ENCODE results near the gene CDH13. TPM values are rescaled to one million over a fixed set of nuclear protein-coding genes. Genes with fewer than 3 reads are reported as not detected.

The CDH13 gene
- total RNA-seq, 1 donor: 102 TPM

DNA sequence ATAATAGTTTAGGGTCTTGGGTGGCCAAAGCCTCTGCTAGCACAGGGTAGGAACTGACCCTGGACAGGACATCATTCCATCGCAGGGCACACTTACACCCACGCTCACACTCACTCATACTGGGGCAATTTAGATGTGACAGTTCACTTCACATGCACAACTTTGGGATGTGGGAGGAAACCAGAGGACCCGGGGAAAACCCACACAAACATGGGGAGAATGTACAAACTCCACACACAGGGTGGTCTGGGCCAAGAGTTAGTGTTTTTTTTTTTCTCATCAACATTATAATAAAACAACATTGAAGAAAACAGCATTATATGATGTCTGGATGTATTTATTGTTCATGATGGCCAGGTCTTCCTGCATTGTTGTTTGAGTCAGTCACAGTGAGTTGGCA, 93.6 kb downstream of the CDH13 start:
- TF ChIP-seq CTCF (IDR thresholded peaks at IDR 0.05; ENCODE audit: extremely low read depth, low read depth, low read length): no peak
- no peaks in the 10 kb centered on the region for H3K27me3 ChIP-seq (ENCODE audit: insufficient read depth, low read length)
- H3K4me3 ChIP-seq (ENCODE audit: insufficient read depth, low read length): no peak overlapping the region
- H3K79me2 ChIP-seq (ENCODE audit: insufficient read depth, low read length): peaks cover 3% of the 10 kb centered on the region
- H3K4me2 ChIP-seq (ENCODE audit: insufficient read depth, low read length): no peak overlapping the region
- DNase-seq (ENCODE audit: insufficient read length, low spot score, missing footprints): no peak
- no peak overlapping the region for H2AFZ ChIP-seq (ENCODE audit: low read length)
- H3K27ac ChIP-seq (ENCODE audit: low read depth, low read length): no peak overlapping the region
- H3K9me3 ChIP-seq (ENCODE audit: low read depth, low read length): no peaks in the 10 kb centered on the region
- no peaks in the 10 kb centered on the region for H3K36me3 ChIP-seq (ENCODE audit: insufficient read depth, low read length)
- H4K20me1 ChIP-seq (ENCODE audit: insufficient read depth, low read length): no peaks in the 10 kb centered on the region
- no peaks in the 10 kb centered on the region for H3K4me1 ChIP-seq (ENCODE audit: insufficient read depth, low read length)

DNA sequence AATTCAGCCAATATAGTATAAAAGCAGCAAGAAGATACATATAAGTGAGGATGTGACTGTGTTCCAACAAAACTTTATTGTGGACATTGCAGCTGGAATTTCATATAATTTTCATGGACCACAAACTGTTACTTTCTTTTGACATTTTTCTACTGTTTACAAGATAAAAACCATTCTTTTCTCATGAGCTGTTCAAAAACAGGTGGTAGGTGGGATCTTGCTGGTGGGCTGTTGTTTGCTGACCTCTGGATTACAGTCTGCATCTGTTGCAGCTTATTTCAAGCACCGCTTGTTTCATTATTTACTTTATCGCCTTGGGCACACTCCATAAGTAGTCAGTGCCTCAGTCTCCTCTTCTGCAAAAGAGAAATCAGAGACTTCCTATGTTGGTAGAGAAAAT, 99.5 kb downstream of the CDH13 start:
- peaks cover 1% of the 10 kb centered on the region for H3K79me2 ChIP-seq (ENCODE audit: insufficient read depth, low read length)
- H4K20me1 ChIP-seq (ENCODE audit: insufficient read depth, low read length): no peaks in the 10 kb centered on the region
- H3K9me3 ChIP-seq (ENCODE audit: low read depth, low read length): no peaks in the 10 kb centered on the region
- no peak overlapping the region for H3K4me2 ChIP-seq (ENCODE audit: insufficient read depth, low read length)
- no peaks in the 10 kb centered on the region for H3K4me1 ChIP-seq (ENCODE audit: insufficient read depth, low read length)
- no peak overlapping the region for H3K4me3 ChIP-seq (ENCODE audit: insufficient read depth, low read length)
- H3K27ac ChIP-seq (ENCODE audit: low read depth, low read length): no peak overlapping the region
- DNase-seq (ENCODE audit: insufficient read length, low spot score, missing footprints): no peak
- TF ChIP-seq CTCF (IDR thresholded peaks at IDR 0.05; ENCODE audit: extremely low read depth, low read depth, low read length): no peak
- H3K27me3 ChIP-seq (ENCODE audit: insufficient read depth, low read length): no peaks in the 10 kb centered on the region
- no peak overlapping the region for H2AFZ ChIP-seq (ENCODE audit: low read length)
- no peaks in the 10 kb centered on the region for H3K36me3 ChIP-seq (ENCODE audit: insufficient read depth, low read length)

DNA sequence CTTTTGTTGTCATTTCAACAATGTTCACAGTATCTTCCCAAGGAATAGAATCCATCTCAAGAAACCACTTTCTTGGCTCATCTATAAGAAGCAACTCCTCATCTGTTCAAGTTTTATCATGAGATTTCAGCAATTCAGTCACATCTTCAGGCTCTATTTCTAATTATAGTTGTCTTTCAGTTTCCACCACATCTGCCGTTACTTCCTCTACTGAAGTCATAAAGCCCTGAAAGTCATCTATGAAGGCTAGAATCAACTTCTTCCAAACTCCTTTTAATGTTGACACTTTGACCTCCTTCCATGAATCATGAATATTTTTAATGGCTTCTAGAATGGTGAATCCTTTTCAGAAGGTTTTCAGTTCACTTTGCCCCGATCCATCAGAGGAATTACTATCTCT, 102.1 kb downstream of the CDH13 start:
- no peak for DNase-seq (ENCODE audit: insufficient read length, low spot score, missing footprints)
- no peaks in the 10 kb centered on the region for H4K20me1 ChIP-seq (ENCODE audit: insufficient read depth, low read length)
- no peak for TF ChIP-seq CTCF (IDR thresholded peaks at IDR 0.05; ENCODE audit: extremely low read depth, low read depth, low read length)
- H3K4me3 ChIP-seq (ENCODE audit: insufficient read depth, low read length): no peak overlapping the region
- no peaks in the 10 kb centered on the region for H3K27me3 ChIP-seq (ENCODE audit: insufficient read depth, low read length)
- H3K9me3 ChIP-seq (ENCODE audit: low read depth, low read length): no peaks in the 10 kb centered on the region
- no peak overlapping the region for H2AFZ ChIP-seq (ENCODE audit: low read length)
- no peaks in the 10 kb centered on the region for H3K36me3 ChIP-seq (ENCODE audit: insufficient read depth, low read length)
- H3K4me1 ChIP-seq (ENCODE audit: insufficient read depth, low read length): no peaks in the 10 kb centered on the region
- no peaks in the 10 kb centered on the region for H3K79me2 ChIP-seq (ENCODE audit: insufficient read depth, low read length)
- H3K27ac ChIP-seq (ENCODE audit: low read depth, low read length): no peak overlapping the region
- no peak overlapping the region for H3K4me2 ChIP-seq (ENCODE audit: insufficient read depth, low read length)

DNA sequence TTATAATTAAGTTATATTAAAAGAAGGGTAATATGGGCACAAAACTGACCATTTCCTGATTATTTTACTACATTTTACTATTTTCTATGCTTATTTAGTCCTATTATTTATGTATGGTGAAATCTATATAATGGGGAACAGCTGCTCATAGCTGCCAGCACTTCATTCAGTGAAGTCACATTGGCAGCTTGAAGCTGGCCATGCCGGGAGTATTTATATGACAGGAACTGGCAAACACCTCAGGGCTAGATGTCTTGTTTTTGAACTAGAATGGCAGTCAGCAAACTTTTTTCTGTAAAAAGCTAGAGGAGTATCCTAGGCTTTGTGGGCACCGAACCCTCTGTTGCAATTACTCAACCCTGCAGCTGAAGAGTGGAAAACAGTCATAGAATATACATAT, 104.1 kb downstream of the CDH13 start:
- no peak overlapping the region for H2AFZ ChIP-seq (ENCODE audit: low read length)
- no peak overlapping the region for H3K4me2 ChIP-seq (ENCODE audit: insufficient read depth, low read length)
- H3K27ac ChIP-seq (ENCODE audit: low read depth, low read length): no peak overlapping the region
- H4K20me1 ChIP-seq (ENCODE audit: insufficient read depth, low read length): no peaks in the 10 kb centered on the region
- no peaks in the 10 kb centered on the region for H3K79me2 ChIP-seq (ENCODE audit: insufficient read depth, low read length)
- no peak for TF ChIP-seq CTCF (IDR thresholded peaks at IDR 0.05; ENCODE audit: extremely low read depth, low read depth, low read length)
- H3K9me3 ChIP-seq (ENCODE audit: low read depth, low read length): no peaks in the 10 kb centered on the region
- peaks cover 9% of the 10 kb centered on the region for H3K4me1 ChIP-seq (ENCODE audit: insufficient read depth, low read length)
- H3K36me3 ChIP-seq (ENCODE audit: insufficient read depth, low read length): no peaks in the 10 kb centered on the region
- no peaks in the 10 kb centered on the region for H3K27me3 ChIP-seq (ENCODE audit: insufficient read depth, low read length)
- H3K4me3 ChIP-seq (ENCODE audit: insufficient read depth, low read length): no peak overlapping the region
- DNase-seq (ENCODE audit: insufficient read length, low spot score, missing footprints): no peak
